G401 (cell line): ENCODE results near the gene PDE6C. TPM values are rescaled to one million over a fixed set of nuclear protein-coding genes. Genes with fewer than 3 reads are reported as not detected.

ENCODE experiments used
- DNase-seq: peaks from one replicate; pipeline ENCODE4 v3.0.0-alpha.2; 2015; ENCODE audit warnings: low spot score
- in situ Hi-C: cut with HindIII; loops from 2 replicates; pipeline ENCODE4 v1.10.0; 2016; ENCODE audit warnings: low sequenced_read_pairs, mixed read lengths
- total RNA-seq: library from RNA; depleted of rRNA; stranded (reverse); fragments of >200 nt; shearing (Covaris generic); gene quantifications from 2 replicates; pipeline ENCODE4 v1.2.3, GENCODE V29; 2014

Gene PDE6C
- total RNA-seq, 1 experiment from 2014 or later = not detected

DNA sequence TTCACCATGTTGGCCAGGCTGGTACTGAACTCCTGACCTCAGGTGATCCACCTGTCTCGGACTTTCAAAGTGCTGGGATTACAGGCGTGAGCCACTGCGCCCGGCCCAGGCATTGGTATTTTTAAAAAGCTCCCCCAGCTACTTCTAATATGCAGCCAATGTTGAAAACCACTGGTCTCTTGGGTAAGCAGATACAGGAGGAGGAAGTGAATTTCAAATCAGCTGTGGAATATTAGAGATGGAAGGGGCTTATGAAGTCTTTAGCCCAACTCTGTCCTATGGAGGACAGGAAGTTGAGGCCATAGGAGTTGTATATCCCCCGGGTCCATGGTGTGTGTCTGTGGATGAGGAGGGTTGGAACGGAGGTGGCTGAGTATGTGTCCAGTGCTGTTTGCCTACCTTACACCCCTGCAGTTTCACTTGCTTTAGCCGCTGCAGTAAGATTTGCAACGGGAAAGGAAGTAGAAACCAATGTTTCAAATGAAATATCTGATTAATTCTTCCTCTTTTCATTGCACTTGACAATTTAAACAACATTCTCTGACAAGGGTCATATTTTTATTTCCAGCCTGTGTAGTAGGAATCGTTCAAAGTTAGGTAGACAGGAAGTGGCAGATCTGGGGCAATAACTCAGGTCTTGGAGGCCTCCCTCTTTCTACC, 3.4 kb downstream of the PDE6C start:
- in situ Hi-C loops = no loop called here
- no peak for DNase-seq

DNA sequence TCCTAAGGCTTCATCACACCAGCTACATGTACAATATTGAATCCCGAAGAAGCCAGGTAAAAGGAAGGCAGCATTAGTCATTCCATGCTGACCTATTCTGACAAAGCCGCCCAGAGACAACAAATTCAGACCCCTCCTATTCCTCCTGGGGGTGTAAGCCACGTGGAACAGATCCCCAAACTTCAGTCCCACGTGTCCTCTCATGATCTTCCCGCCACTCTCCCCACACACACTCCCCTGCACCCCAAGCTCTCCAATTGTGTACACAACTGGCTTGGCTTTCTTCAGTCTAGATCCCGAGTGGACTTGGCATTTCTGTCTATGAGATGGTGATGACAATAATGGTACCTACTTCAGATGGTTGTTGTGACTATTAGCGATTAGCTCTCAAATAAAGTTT, 8.6 kb downstream of the PDE6C start:
- no peak for DNase-seq
- in situ Hi-C loops = no loop called here

DNA sequence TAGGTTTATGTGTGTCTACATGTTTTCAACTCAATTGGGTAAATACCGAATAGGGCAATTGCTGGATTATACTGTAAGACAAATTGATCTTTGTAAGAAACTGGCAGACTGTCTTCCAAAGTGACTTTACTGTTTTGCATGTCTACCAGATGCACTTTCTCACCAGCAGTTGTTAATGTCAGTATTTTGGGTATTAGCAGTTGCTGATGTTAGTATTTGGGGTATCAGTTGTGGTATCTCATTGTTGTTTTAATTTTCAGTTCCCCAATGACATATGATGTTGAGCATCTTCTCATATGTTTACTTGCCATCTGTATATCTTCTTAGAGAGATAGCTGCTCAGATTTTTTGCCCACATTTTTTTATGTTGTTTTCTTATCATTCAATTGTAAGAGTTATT, 10.6 kb downstream of the PDE6C start:
- DNase-seq = no peak
- in situ Hi-C loops = no loop called here

DNA sequence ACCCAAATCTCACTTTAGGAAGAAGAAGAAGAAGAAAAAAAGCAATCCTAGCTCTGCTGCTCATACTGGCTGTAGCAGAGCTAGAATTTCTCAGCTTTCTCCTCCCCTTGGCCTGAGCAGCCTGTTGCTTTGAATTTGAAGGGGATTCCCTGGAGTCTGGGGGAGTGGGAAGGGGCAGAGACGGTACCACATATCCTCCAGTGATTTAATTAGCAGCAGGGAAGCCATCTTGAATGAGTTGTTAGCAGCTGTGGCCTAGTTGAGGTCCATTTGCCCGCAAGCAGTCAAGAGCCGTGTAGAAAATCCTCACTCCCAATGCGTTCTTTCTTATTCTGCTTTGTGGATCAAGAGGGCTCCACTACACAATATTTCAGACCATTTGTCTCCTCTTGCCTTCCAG, 16.5 kb downstream of the PDE6C start:
- DNase-seq = no peak
- in situ Hi-C loops = no loop called here

DNA sequence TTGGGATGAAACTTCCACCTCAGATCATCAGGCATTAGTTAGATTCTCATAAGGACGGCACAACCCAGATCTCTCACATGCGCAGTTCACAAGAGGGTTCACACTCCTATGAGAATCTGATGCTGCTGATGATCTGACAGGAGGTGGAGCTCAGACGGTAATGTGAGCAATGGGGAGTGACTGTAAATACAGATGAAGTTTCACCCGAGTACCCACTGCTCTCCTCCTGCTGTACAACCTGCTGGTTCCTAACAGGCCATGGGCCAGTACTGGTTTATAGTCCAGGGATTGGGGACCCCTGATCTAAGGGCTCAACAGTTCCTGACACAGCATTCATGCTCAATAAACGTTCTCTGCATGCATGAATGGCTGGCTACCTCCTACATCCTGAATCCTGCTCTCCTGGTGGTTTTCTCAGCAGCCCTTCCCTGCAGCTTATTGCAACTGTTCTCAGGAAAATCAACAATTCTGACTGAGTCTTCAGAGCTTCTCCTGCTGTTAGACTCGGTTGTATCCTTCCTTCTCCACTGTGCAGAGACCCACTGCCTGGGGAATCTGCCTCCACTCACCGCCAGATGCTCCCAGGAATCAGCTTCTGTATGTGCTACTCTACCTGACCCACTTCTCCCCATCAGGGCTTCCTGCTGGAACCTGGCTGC, 17.4 kb downstream of the PDE6C start:
- in situ Hi-C loops = no loop called here
- no peak for DNase-seq

DNA sequence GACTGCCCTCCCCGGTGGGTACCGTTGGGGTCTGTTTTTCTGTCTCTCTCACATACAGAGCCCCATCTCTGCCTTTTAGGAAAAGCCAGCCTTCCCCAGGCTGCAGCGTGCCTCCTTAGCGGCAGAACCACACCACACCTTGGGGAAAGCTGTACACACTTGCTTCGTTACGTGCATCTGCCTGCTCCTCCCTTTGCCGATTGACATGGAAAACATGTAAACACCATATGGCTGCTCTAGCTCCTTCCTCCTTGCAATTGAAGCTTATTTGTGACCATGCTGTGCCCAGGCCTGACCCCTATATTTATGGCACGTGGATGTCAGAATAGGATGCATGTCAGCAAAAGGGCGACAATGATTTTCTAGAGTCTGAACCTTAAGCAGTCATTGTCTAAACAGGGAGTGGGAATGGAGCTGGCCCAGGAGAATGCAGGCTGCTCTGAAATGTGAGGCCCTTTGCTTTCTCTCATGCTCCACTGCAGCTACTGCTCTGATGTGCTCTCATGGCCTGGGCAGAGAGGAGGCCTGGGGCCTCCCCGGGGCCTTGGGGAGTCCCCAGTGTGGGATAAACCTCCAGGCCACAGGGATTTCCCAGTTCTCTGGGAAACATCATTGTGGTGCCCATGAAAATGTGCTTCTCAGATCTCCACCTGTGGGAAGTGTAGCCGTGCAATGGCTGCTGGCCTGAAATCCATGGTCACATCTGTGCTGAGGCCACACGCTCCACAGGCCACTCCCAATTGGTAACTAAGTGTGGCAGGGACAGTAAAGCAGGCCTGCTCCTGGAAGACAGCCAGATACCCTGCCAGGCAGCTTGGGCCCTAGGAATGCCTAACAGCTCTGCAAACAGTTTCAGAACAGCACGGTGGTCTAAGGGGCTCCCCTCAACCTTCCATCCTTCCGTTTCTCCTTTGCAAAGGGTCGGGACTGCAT, 18.6 kb downstream of the PDE6C start:
- DNase-seq = peak; percentile 25
- in situ Hi-C loops = no loop called here

DNA sequence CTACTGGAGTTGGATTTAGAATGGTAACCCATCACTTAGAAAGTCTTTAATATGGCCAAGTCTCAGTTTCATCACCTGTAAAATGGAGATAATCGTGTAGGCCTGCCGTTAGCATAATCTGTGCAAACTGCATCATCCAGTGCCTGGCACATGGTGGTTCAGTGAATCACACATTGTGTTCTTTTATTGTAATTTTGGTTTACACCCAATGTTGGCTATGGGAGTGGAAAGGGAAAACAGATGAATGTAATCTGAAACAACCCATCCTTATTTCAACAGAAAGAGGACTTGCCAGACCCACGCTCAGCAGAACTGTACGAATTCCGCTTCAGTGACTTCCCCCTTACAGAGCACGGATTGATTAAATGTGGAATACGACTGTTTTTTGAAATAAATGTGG, 27.5 kb downstream of the PDE6C start:
- in situ Hi-C loops = no loop called here
- DNase-seq = no peak

DNA sequence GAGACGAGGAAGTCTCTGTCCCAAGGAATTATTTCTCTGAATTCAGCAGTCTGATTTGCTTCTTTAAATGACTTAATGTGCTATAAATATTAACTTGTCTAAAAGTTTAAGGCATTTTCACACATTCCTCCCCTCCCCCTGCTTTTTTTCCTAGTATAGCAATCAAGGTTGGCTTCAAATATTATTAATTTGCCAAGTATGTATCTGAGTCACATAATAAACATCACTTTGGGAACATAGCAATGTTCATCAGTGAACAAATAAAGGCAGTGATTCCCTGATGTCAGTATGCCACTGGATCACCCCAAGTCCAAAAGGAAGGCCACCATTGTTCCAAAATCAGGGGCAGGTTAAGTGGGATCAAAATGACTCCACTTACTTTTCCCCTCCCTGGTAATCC, 40.5 kb downstream of the PDE6C start:
- DNase-seq = no peak

DNA sequence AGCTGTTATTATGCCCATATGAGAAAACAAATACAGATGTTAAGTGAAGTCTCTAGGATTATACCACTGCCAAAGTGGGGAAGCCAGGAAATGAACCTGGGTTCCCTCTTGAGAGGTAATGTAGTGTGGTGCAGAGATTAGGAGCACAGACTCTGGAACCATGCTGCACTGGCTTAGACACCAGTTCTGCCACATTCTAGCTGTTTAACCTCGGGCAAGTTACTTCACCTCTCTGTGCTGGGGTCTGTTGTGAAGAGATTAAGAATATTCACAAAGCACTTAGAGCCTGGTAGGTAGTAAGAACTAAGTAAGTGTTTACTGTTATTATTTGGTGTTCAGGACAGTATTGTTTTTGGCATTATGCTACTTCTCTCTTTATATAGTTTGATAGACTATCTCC, 41.9 kb downstream of the PDE6C start:
- no peak for DNase-seq
- in situ Hi-C loops = no loop called here

More for the DNA sequence above, 40.5 kb downstream of the PDE6C start:
- in situ Hi-C loops = no loop called here

DNA sequence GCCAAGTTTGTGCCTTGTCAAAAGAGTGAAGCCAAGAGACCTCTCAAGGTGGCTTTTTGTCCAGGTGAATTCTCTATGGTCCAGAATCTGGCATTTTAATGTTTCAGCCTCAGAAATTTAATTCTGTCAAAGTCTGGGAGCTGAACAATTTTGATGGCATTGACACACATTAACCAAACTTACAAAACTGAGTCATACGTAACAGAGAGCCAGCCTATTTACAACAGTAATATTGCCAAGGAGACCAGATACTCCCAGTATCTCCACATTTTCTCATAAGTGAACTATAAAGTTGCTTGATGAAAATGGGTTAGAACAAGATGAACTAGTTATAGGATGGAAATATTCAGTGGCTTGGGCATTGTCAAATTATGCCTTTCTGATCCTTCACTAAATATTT, 43.8 kb downstream of the PDE6C start:
- in situ Hi-C loops = no loop called here

DNA sequence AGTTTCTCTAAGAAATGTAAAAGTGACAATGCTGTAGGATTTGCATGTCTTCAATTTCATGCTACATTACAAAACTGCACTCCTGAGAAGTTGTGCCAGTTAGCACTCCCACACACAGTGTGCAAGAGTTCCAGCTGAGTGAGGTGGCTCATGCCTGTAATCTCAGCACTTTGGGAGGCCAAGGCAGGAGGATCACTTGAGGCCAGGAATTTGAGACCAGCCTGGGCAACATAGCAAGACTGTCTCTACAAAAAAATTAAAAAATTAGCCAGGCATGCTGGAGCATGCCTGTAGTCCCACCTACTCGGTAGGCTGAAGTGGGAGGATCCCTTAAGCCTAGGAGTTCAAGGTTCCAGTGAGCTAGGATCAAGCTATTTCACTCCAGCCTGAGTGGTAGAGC, 45.4 kb downstream of the PDE6C start:
- in situ Hi-C loops = no loop called here
- DNase-seq = no peak

More for the DNA sequence above, 43.8 kb downstream of the PDE6C start:
- DNase-seq = no peak

DNA sequence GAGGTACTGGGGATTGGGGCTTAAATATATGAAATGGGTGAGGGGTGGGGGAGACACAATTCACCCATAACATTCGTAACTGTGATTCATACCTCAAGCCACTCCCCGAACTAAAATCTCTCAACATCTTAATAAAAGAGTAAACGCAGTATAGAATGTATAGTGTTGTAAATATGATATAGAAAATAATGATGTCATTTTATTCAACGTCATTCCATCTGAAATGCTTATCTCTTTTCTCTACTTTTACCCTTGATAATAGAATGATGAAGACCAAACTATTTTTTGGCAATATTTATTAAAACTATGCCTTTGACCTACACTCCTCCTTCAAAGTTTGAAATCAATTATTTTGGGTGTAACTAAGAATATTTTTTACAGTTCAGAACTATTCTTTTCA, 53.7 kb downstream of the PDE6C start:
- no peak for DNase-seq

DNA sequence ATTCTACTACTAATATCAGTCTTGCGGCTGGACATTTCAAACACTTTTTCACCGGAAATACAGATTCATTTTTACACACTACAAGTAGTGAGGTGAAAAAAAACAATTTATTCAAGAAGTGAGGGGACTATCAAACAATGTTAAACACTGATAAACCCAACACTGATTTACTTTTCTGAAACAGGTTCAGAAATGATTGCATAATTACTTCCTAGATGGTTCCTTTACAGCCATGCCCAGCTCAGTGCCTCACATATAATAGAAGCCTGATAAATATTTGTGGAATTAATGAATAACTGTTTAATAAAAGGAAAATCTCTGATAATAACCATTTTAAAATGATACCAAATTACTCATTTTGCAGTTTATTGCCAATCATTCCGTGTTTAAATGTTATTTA, 55.5 kb downstream of the PDE6C start:
- no peak for DNase-seq
- in situ Hi-C loops = no loop called here

More for the DNA sequence above, 53.7 kb downstream of the PDE6C start:
- in situ Hi-C loops = no loop called here

DNA sequence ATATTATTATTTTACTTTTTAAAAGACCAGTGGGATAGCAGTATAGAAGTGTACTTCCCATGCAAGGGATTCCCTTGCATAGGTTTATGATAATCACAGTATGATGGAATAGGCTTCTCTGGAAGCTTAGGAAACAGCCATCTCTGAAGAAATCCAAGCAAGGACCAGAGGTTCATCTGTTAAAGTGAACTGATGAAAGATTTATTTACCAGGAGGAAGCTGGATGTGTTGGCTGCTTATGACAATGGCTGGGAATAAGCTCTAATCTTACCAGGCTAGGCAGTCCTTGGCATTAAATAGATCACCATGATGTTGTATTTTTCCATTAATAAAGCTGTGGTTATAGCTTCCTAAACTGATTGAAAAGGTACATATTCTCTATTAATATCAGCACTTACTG, 58.0 kb downstream of the PDE6C start:
- DNase-seq = no peak
- in situ Hi-C loops = no loop called here

DNA sequence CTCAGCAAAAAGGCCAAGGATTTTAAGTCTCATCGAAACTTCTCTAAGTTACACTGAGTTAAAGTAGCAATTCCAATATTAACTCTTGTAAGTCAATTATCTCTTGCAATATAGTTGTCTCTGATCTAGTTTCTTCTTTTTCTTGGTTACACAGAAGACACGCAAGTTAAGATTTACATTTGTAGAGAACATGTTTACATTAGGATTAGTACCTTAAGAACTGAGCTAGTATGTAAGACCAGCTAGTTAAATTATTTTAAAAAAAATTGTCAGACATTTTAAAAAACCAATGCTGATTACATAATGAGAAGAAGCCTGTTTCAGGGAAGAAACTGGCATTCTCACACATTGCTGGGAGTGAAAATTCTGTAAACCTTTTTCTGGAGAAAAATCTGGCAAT, 58.7 kb downstream of the PDE6C start:
- DNase-seq = no peak
- in situ Hi-C loops = no loop called here

DNA sequence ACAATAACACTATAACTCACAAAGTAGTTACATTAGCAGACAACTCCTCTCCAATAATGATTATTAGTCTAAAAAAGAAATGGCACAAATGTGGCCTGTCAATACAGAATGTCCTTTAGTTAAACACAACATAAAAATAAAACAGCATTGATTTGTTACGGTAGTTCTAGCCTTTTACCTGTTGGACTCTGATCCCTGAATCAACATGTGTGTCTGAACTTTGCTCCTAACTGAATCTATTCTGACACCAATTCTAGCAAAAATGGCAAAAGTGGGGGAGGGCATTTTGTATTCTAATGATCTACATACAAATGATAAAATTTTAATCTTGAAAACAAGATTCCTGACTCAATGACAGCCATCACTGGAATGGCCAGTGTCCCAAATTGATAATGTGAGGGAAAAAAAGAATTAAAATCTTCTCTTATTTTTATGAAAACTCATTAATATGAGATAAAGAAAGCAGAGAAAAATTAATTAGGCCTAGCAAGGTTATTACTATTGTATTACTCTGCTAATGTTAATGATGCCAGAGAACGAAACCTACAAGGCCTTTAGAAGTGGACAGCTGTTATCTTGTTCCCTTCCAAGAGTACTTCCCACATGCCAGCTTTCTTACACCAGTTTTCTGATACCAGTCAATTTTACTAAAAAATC, 59.8 kb downstream of the PDE6C start:
- in situ Hi-C loops = no loop called here
- DNase-seq = no peak

DNA sequence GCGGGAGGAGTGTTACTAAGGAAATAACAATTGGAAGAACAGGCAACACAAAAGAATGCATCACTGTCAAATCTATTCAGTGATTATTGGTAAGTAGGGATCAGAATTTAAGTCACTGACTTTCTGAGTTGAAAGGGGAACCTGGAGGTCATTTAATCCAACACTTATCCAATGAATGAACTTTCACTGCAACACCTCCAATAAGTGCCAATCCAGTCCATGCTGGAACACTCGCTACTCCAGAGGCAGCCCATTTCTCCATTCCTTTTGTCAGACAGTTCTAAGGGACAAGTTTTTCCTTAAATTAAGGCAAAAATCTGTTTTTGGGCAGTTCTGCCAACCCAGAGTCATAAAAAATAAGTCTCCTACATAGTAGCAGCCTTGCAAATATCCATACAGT, 60.6 kb downstream of the PDE6C start:
- no peak for DNase-seq
- in situ Hi-C loops = no loop called here

DNA sequence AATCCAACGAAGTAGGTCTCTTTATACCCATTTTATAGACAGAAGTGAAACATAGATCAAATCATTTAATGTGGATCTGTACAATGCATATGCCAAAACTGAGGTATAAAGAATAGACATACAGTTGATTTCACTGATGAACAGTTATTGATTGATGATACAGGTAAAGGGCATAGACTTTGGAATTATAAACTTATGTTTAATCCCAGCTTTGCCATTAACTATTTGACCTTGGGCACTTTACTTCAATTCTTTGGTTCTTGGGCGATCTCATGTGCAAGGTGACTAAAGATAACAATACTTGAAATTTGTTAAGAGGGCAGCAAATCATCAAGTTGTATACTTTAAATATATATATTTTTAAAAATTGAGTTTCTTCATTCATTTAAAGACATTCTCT, 61.5 kb downstream of the PDE6C start:
- in situ Hi-C loops = no loop called here
- no peak for DNase-seq

DNA sequence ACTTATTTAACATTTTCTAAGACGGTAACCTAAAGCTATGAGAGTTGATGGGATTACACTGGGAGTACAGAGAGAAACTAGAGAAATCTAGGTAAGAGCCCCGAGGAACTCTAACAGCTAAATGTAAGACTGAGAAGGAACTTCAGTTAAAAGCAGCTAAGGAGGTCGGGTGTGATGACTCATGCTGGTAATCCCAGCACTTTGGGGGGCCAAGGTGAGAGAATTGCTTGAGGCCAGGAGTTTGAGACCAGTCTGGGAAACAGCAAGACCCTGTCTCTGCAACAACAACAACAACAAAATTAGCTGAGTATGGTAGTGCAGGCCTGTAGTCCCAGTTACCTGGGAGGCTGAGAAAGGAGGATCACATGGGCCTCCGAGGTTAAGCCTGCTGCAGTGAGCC, 66.0 kb downstream of the PDE6C start:
- no peak for DNase-seq
- in situ Hi-C loops = no loop called here
